Measurements from ENCODE around the gene MYO9A. TPM values are rescaled to one million over a fixed set of nuclear protein-coding genes. Genes with fewer than 3 reads are reported as not detected.

The MYO9A gene

Small RNAs within 50 kb of the gene (small RNA-seq; reads per million reads assigned to genes)
- not detected for gene RNA5SP399
- not detected for gene RNU2-65P

Data from skeletal muscle satellite cell (primary cell).